H1 (cell line): ENCODE results near the gene NME7. TPM values are rescaled to one million over a fixed set of nuclear protein-coding genes. Genes with fewer than 3 reads are reported as not detected.

Source experiments
- CTCF ChIA-PET: fragments of 300-600 bp; sonication (Branson Sonifier 250); formaldehyde crosslinking; loops from one replicate; lab custom pipeline; 2021; ENCODE audit not compliant: partially characterized antibody; lab: Charles Lee
- POLR2A ChIA-PET: fragments of 300-600 bp; sonication (Branson Sonifier 250); formaldehyde crosslinking; loops from one replicate; lab custom pipeline; 2021; ENCODE audit warnings: inconsistent platforms; ENCODE audit not compliant: partially characterized antibody; lab: Charles Lee
- DNase-seq, 2 experiments: peaks; one replicate each; pipeline versions ENCODE4 v3.0.0 to v3.0.0-alpha.2; 2010 to 2022; ENCODE audit warnings: low spot score in 2 of 2, low read depth in 1 of 2, mixed read lengths in 1 of 2
- FAIRE-seq: peaks from 2 replicates; lab custom pipeline; 2011; peaks lifted over from hg19 to GRCh38; lab: Jason Lieb, UNC
- H2AFZ ChIP-seq: 2 replicates; pipeline ENCODE4 v1.8.1; 2012; ENCODE audit warnings: low read length, inconsistent platforms
- H2AK5ac ChIP-seq: 2 replicates; pipeline ENCODE4 v1.6.1; 2013; ENCODE audit warnings: low read depth, low read length
- H2BK120ac ChIP-seq: replicated peaks from 2 replicates; pipeline ENCODE3; 2013; ENCODE audit warnings: low read depth, low read length, inconsistent platforms
- H2BK12ac ChIP-seq: 2 replicates; pipeline ENCODE4 v1.6.1; 2013; ENCODE audit warnings: low read depth, low read length
- H2BK15ac ChIP-seq: 2 replicates; pipeline ENCODE4 v1.6.1; 2013; ENCODE audit warnings: low read length
- H2BK20ac ChIP-seq: 2 replicates; pipeline ENCODE4 v1.6.1; 2013; ENCODE audit warnings: low read length
- H2BK5ac ChIP-seq: 2 replicates; pipeline ENCODE4 v1.6.1; 2013; ENCODE audit warnings: low read depth, low read length
- H3K14ac ChIP-seq: 2 replicates; pipeline ENCODE4 v1.6.1; 2013; ENCODE audit warnings: inconsistent platforms; ENCODE audit not compliant: insufficient read length
- H3K18ac ChIP-seq: 2 replicates; pipeline ENCODE4 v1.6.1; 2013; ENCODE audit warnings: low read length; ENCODE audit errors: extremely low read depth
- H3K23ac ChIP-seq: 2 replicates; pipeline ENCODE4 v1.6.1; 2013; ENCODE audit warnings: inconsistent platforms; ENCODE audit not compliant: insufficient read length
- H3K23me2 ChIP-seq: 2 replicates; pipeline ENCODE4 v1.6.1; 2013; ENCODE audit warnings: low read depth, low read length
- H3K27ac ChIP-seq: 2 replicates; pipeline ENCODE4 v1.6.1; 2011; ENCODE audit warnings: low read depth, low read length, inconsistent platforms
- H3K27me3 ChIP-seq, 4 experiments: replicated peaks in 1 of 4; 1 replicate in 1 of 4; 2 replicates in 3 of 4; pipeline versions ENCODE4 v1.6.1 to v1.8.1; 2011 to 2013; ENCODE audit warnings: low read length in 3 of 4, mild to moderate bottlenecking in 3 of 4, inconsistent platforms in 2 of 4, mixed read lengths in 2 of 4, moderate library complexity in 1 of 4; ENCODE audit not compliant: control insufficient read depth in 3 of 4, insufficient read depth in 3 of 4; ENCODE audit errors: extremely low read depth in 1 of 4
- H3K36me3 ChIP-seq, 4 experiments: 2 replicates each; pipeline versions ENCODE4 v1.6.1 to v1.8.1; 2011 to 2013; ENCODE audit warnings: mild to moderate bottlenecking in 4 of 4, low read length in 3 of 4, moderate library complexity in 2 of 4, control low read depth in 1 of 4, inconsistent platforms in 1 of 4; ENCODE audit not compliant: insufficient read depth in 4 of 4, control insufficient read depth in 2 of 4
- H3K4ac ChIP-seq: replicated peaks from 2 replicates; pipeline ENCODE3; 2013; ENCODE audit warnings: low read length, low read depth, mixed read lengths, inconsistent platforms; ENCODE audit not compliant: insufficient read length
- H3K4me1 ChIP-seq, 4 experiments: replicated peaks in 1 of 4; 1 replicate in 1 of 4; 2 replicates in 3 of 4; pipeline versions ENCODE4 v1.6.1 to v1.8.1; 2011 to 2013; ENCODE audit warnings: low read length in 3 of 4, inconsistent platforms in 2 of 4, mixed read lengths in 1 of 4; ENCODE audit not compliant: insufficient read depth in 4 of 4, control insufficient read depth in 3 of 4
- H3K4me2 ChIP-seq, 2 experiments: 2 replicates each; pipeline versions ENCODE4 v1.6.1 to v1.8.1; 2011 to 2013; ENCODE audit warnings: low read depth in 2 of 2, low read length in 2 of 2, control low read depth in 1 of 2, inconsistent platforms in 1 of 2, mild to moderate bottlenecking in 1 of 2; ENCODE audit not compliant: insufficient read depth in 1 of 2
- H3K4me3 ChIP-seq, 4 experiments: fragments of 200-600, 300-600 bp in 1 of 4; sonication (generic), shearing (Covaris generic), sonication (Bioruptor Twin) in 1 of 4; 2 replicates each; pipeline versions ENCODE4 v1.5.1 to v1.8.1; 2011 to 2016; ENCODE audit warnings: low read length in 4 of 4, low read depth in 3 of 4, control low read depth in 2 of 4, inconsistent platforms in 2 of 4, mild to moderate bottlenecking in 2 of 4, mixed read lengths in 1 of 4, moderate library complexity in 1 of 4; ENCODE audit not compliant: insufficient read depth in 2 of 4; ENCODE audit errors: extremely low read depth in 1 of 4
- H3K56ac ChIP-seq: replicated peaks from 2 replicates; pipeline ENCODE3; 2013; ENCODE audit warnings: low read depth, mild to moderate bottlenecking, mixed read lengths, low read length, inconsistent platforms; ENCODE audit not compliant: insufficient read length
- H3K79me1 ChIP-seq: 2 replicates; pipeline ENCODE4 v1.6.1; 2013; ENCODE audit warnings: low read depth, low read length, control low read depth
- H3K79me2 ChIP-seq, 2 experiments: 2 replicates each; pipeline versions ENCODE4 v1.6.1 to v1.8.1; 2012 to 2013; ENCODE audit warnings: low read length in 2 of 2, mild to moderate bottlenecking in 2 of 2, inconsistent platforms in 1 of 2; ENCODE audit not compliant: insufficient read depth in 2 of 2, control insufficient read depth in 1 of 2
- H3K9ac ChIP-seq, 4 experiments: replicated peaks in 1 of 4; 1 replicate in 1 of 4; 2 replicates in 3 of 4; pipeline versions ENCODE4 v1.6.1 to v1.8.1; 2011 to 2013; ENCODE audit warnings: low read depth in 3 of 4, low read length in 3 of 4, control low read depth in 2 of 4, mild to moderate bottlenecking in 2 of 4, moderate library complexity in 2 of 4, inconsistent platforms in 1 of 4; ENCODE audit errors: extremely low read depth in 1 of 4
- H3K9me3 ChIP-seq, 2 experiments: 2 replicates each; pipeline versions ENCODE4 v1.6.1 to v1.8.1; 2012 to 2013; ENCODE audit warnings: mild to moderate bottlenecking in 2 of 2, moderate library complexity in 2 of 2, control low read depth in 1 of 2, inconsistent platforms in 1 of 2, low read depth in 1 of 2, low read length in 1 of 2, mixed read lengths in 1 of 2; ENCODE audit not compliant: insufficient read depth in 2 of 2
- H4K20me1 ChIP-seq, 2 experiments: replicated peaks in 1 of 2; 2 replicates each; pipeline versions ENCODE3 to v1.8.1; 2011 to 2013; ENCODE audit warnings: inconsistent platforms in 2 of 2, low read length in 2 of 2, mild to moderate bottlenecking in 1 of 2; ENCODE audit not compliant: insufficient read depth in 2 of 2, control insufficient read depth in 1 of 2
- H4K5ac ChIP-seq: 2 replicates; pipeline ENCODE4 v1.6.1; 2013; ENCODE audit warnings: low read length, low read depth, mixed read lengths, inconsistent platforms; ENCODE audit not compliant: insufficient read length
- H4K8ac ChIP-seq: 2 replicates; pipeline ENCODE4 v1.8.0; 2013; ENCODE audit warnings: mild to moderate bottlenecking, moderate library complexity, low read length, inconsistent platforms; ENCODE audit not compliant: insufficient read depth; ENCODE audit errors: extremely low read depth
- H4K91ac ChIP-seq: replicated peaks from 2 replicates; pipeline ENCODE3; 2013; ENCODE audit warnings: low read length, mixed read lengths, inconsistent platforms; ENCODE audit not compliant: insufficient read length
- CBX8 ChIP-seq: fragments of 300-800, 300-1000 bp; sonication (generic); IDR thresholded peaks from 2 replicates; pipeline ENCODE4 v1.7.1; 2016; ENCODE audit warnings: low read depth, low read length, borderline replicate concordance
- CHD2 ChIP-seq: IDR thresholded peaks from 2 replicates; pipeline ENCODE4 v1.6.1; 2012; ENCODE audit warnings: low read length, improper control_type of control experiment
- SP2 ChIP-seq: IDR thresholded peaks from 2 replicates; pipeline ENCODE4 v1.6.1; 2012; ENCODE audit warnings: mild to moderate bottlenecking, low read length, inconsistent platforms
- WGBS, 2 experiments: shearing (Covaris generic) in 1 of 2; methylation state at CpG; one replicate each; pipeline versions ENCODE4 v1.1.6 to v1.1.7; 2013 to 2015; ENCODE audit warnings: low lambda C conversion rate in 2 of 2, mixed read lengths in 2 of 2, inconsistent platforms in 1 of 2, low coverage in 1 of 2, missing lambda C conversion rate in 1 of 2; ENCODE audit not compliant: insufficient replicate concordance in 2 of 2, insufficient coverage in 1 of 2, insufficient read length in 1 of 2; ENCODE audit errors: extremely low coverage in 1 of 2, missing lambda C conversion rate in 1 of 2; 5-methylcytosine and 5-hydroxymethylcytosine counted together
- polyA plus RNA-seq, 7 experiments: library from polyadenylated mRNA; depleted of rRNA in 3 of 7; stranded (reverse) in 5 of 7; unstranded in 2 of 7; fragments of >200 nt in 5 of 7; fragments of 200-250 nt in 2 of 7; gene quantifications; 1 replicate in 5 of 7; 2 replicates in 1 of 7; 4 replicates in 1 of 7; pipeline versions ENCODE4 v1.2.1 to v1.2.3, GENCODE V29; 2011 to 2013; ENCODE audit warnings: missing spikeins in 2 of 7, mixed read lengths in 2 of 7
- total RNA-seq: library from RNA; stranded (reverse); fragmentation: NEBNext Ultra II Directional; extraction: Animal tissue kit (Norgen Biotek cat#: 25700); gene quantifications from 2 replicates; pipeline ENCODE4 v1.2.1, GENCODE V29; 2021
- TF ChIP-seq, protein P1 (sequence below): IDR thresholded peaks from 2 replicates; pipeline ENCODE4 v1.6.1; 2012; ENCODE audit warnings: inconsistent platforms

NME7 gene
- total and polyA plus RNA-seq, 2 of the 8 experiments (the other 6 are each of a cell fraction or from before 2014, with no cell fraction given), result 11.6 to 28.5 TPM

DNA sequence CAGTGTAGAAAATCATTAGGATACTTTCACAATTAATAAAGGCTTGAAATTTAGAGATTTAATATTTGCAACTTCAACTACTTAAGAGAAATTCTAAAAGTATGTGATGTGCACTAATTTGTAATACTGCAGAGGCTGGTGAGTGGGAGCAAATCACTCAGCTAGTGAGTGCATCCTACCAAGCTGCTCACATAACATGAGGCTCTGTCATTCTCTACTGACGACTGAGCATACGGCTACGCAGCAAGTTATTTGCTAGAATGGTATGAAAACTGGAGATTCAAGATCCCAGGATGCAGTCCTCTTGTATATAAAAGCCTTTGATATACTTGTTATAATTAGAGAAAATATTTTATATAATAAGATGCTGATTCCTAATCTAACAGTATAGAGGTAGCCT is 171.0 kb downstream of the NME7 start:
- Histone ChIP-seq H3K23me2 (no peaks in the 10 kb centered on the region), H4K8ac (no peak overlapping the region), H2AK5ac (no peak overlapping the region), H2BK15ac (no peak overlapping the region), H2BK5ac (no peak overlapping the region), H3K4me3 (no peak overlapping the region), H3K9me3 (no peaks in the 10 kb centered on the region), H3K4me2 (no peak overlapping the region), H3K27me3 (no peaks in the 10 kb centered on the region), H3K36me3 (no peaks in the 10 kb centered on the region), H3K27ac (no peak overlapping the region), H3K4me1 (no peaks in the 10 kb centered on the region), H2BK120ac (no peak overlapping the region), H4K20me1 (no peaks in the 10 kb centered on the region), H4K5ac (no peak overlapping the region), H4K91ac (no peak overlapping the region), H3K9ac (no peak overlapping the region), H2BK12ac (no peak overlapping the region), H3K18ac (no peak overlapping the region), H2AFZ (no peak overlapping the region), H3K14ac (no peak overlapping the region), H2BK20ac (no peak overlapping the region), H3K4ac (no peak overlapping the region), H3K79me2 (no peaks in the 10 kb centered on the region), H3K23ac (no peak overlapping the region), H3K56ac (no peak overlapping the region), H3K79me1 (no peaks in the 10 kb centered on the region)
- 95% methylated on average over 3 of the region's 3 CpGs; no CpG with 5 or more reads in 1 of the 2 experiments for WGBS, 2 experiments
- ChIA-PET CTCF (no interaction called here), POLR2A (no interaction called here)
- FAIRE-seq (no peak), DNase-seq (no peak)
- TF ChIP-seq CHD2, result no peak
- TF ChIP-seq CBX8, result no peak
- no peak for TF ChIP-seq SP2
- TF ChIP-seq, protein P1, sequence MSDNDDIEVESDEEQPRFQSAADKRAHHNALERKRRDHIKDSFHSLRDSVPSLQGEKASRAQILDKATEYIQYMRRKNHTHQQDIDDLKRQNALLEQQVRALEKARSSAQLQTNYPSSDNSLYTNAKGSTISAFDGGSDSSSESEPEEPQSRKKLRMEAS, result no peak
